Bone marrow (tissue), 2 donors: ENCODE measurements around the gene APOBEC3F.
A peak's percentile ranks its signal among the peaks of the same experiment; 100 is the strongest.

Source experiments
- DNase-seq, 2 donors: peaks; one replicate each; lab custom pipeline; 2025; lab: John Stamatoyannopoulos, UW

The APOBEC3F gene

DNA sequence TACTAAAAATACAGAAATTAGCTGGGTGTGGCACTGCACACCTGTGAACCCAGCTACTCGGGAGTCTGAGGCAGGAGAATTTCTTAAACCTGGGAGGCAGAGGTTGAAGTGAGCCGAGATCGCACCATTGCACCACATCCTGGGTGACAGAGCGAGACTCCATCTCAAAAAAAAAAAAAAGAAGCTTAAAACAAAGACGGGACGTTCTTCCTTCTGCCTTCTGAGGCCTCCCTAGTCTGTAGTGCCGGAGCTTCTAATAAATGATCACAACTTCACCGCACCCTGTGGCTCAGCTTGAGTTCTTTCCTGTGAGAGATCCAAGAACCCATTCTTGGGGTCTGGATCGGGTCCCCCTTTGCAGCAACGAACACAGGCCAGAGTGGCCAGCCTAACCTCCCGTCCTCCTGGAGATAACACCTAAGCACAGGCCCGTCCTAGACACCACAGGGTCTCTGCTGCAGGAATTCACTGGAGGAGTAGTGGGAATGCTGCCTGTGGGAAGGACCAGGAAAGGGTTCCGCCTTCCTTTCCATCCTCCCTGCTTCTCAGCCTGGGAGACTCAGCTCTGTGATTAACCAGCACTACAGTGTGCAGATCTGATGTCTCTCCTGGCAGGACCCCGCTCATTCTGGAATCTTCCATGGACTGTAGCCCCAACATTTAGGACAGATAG is 54.2 kb downstream of the APOBEC3F start:
- no peak for DNase-seq

DNA sequence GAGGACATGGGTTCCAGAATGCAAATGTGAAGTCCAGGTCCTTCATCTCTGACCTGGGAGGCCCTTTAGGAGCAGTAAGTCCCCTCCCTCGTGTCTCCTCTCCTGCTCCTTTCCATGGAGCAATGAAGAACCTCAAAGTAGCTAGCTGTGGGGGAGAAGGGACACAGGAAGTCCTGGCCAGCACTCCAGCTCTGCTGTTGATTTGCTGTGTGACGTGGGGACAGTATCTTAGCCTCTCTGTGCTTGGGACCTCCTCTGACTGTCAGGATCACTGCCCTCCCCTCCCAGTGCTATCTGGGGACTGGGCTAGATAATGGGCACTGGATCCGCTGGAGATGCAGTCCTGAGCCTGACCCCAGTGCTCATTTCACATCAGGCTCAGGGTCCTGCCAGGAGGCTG is 55.3 kb downstream of the APOBEC3F start:
- DNase-seq = no peak

DNA sequence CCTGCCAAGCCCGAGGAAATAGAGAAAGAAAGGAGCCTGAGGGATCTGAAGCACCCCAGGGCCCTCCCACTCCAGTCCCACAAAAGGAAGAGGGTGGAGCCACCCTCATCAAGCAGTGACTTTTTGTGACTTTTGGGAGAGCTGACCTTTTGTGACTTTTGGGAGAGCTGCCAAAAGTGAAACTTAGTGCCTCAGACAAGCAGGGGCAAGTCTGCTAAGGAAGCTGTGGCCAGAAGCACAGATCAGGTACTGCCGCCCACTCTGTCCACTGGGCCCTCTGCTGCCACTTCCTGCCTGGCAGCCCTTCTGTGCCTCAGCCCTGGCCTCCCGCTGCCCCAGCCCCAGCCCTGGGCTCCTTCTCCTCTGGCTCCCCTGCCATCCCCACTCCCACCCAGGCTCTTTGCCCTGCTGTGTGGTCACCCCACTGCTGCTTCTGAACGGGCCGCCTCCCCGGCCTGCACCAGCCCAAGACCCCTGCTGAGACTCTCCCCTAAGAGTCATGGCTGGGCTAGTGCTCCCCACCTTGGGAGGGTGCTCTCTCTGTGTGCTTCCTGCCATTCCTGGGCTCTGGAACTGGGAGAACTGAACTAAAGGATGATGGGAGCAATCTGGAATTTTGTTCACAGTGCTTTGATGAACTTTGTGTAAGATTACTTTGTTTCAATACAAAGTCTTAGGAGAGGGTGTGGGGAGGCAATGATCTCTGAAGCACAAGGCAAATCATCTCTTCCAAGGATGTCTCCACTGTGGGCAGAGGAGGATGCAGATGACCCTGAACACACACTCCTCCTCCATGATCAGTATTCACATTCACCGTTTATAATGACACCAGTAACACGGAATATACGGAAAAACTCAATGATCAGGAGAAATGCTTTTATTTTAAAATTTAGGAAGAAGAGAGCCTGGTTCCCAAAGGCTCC is 56.7 kb downstream of the APOBEC3F start, which contains the start of gene APOBEC3H:
Gene APOBEC3H, plus strand, starts transcription at position 147 of the 923 bp plus-strand sequence. CDS start 3,035 bp downstream, outside the sequence.
- peak in 1 of 2 donors; percentile 62 for DNase-seq

DNA sequence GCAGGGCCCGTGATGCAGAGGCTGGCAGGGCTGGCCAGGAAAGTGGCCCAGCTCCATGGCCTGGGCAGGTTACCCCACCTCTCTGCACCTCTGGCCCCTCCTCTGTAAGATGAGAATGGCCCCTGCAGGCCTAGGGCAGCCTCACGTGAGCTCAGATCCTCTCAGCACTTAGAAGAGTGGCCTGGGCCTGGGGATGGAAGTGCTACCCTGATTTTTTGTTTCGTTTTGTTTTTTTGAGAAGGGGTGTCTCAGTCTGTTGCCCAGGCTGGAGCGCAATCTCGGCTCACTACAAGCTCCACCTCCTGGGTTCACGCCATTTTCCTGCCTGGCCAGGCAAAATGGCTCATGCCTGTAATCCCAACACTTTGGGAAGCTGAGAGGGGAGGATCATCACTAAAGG is 57.4 kb downstream of the APOBEC3F start:
- DNase-seq = no peak

DNA sequence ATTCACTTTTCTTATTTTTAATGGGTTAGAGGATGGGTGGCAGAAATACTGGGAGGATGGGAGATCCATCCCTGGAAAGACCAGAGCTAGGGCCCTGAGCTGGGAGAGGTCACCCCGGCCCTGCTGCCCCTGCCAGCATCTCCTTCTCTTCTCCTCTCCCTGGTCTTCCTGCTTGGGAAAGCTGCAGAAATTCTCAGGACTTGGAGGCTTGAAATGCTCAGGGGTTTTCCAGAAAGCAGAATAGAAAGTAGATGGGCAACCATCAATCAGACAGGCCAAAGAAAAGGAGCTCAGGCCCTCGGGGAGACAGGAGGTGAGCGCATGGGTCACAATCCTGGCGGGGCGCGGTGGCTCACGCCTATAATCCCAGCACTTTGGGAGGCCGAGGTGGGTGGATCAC is 57.9 kb downstream of the APOBEC3F start:
- DNase-seq = no peak

DNA sequence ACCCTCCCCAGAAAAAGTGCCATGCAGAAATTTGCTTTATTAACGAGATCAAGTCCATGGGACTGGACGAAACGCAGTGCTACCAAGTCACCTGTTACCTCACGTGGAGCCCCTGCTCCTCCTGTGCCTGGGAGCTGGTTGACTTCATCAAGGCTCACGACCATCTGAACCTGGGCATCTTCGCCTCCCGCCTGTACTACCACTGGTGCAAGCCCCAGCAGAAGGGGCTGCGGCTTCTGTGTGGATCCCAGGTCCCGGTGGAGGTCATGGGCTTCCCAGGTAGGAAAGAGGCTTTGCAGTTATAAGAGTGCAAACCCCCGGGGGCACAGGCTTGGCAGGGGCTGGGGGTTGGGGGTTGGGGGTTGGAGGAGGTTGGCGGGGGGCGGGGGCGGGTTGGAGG is 60.6 kb downstream of the APOBEC3F start:
- no peak for DNase-seq

DNA sequence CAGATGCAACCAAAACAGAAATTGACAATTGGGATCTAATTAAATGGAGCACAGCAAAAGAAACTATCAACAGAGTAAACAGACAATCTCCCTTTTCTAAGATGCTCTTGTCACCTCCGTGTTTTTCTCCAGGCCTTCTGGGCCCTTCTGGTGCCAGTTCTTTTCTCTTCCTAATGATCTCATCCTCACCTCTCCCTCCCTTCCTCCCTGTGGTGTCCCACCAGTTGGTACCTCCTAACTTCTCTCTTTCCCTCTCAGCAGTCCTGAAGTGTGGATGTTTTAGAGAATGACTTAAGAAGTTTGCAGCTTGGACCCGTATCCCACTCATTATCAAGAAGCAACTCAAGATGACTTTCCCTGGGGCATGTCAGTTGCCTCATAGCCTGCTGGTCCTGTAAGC is 62.8 kb downstream of the APOBEC3F start:
- DNase-seq = no peak
